Measurements from ENCODE around the gene PSMD5.

Gene PSMD5

DNA sequence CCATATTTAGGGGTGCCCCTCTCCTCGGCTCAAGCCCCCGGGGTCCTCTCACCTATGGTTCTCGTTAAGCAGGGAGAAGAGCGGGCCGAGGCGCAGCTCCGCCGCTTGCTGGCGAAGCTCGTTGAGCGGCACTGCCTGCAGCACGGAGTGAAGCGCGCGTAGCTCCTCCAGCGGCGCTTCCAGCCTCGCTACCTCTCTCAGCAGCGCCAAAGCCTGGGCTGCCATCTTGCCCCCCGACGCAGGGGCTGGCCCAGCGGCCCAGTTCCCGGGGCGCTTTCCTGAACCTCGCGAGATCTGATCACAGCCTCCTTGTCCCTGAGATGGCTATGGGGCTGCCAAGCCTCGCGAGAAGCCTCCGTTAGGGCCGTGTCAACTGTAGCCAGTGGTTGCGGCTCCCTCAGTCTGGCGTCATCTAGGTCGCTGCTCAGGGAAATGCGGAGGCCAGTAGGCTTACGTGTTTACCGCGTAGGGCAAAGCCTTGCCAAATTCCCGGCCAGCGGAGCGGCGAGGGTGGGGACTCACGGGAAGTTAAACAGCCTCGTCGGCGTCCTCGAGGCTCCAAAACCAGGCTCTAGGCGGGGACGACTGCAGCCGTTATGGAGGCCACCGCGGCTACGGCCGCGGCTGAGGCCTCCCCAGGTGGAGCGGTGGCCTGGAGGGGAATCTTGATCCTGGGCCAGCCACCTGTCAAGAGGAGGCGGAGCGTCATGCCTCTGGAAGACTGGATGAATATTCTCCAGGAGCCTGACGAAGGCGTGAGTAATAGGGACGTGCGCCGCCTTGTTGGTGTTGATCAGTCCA is at the start of gene PSMD5:
Gene PSMD5 (minus strand): TSS at position 238 of the 801 bp plus-strand sequence. CDS start 13 bp downstream, at position 225.
- Histone ChIP-seq H3K27ac (ENCODE audit: low read depth, low read length) (peak within 1 kb of the TSS; percentile 97), H3K36me3 (ENCODE audit: control insufficient read depth, insufficient read depth, low read length) (no peaks in the 10 kb centered on the region), H3K4me3 (ENCODE audit: low read length) (peak within 1 kb of the TSS; percentile 97), H3K9ac (ENCODE audit: low read length) (peak within 1 kb of the TSS; percentile 96), H3K4me1 (ENCODE audit: control insufficient read depth, insufficient read depth, low read length) (peaks cover 6% of the 10 kb centered on the region), H3K27me3 (ENCODE audit: control insufficient read depth, insufficient read depth, low read length) (no peaks in the 10 kb centered on the region)

DNA sequence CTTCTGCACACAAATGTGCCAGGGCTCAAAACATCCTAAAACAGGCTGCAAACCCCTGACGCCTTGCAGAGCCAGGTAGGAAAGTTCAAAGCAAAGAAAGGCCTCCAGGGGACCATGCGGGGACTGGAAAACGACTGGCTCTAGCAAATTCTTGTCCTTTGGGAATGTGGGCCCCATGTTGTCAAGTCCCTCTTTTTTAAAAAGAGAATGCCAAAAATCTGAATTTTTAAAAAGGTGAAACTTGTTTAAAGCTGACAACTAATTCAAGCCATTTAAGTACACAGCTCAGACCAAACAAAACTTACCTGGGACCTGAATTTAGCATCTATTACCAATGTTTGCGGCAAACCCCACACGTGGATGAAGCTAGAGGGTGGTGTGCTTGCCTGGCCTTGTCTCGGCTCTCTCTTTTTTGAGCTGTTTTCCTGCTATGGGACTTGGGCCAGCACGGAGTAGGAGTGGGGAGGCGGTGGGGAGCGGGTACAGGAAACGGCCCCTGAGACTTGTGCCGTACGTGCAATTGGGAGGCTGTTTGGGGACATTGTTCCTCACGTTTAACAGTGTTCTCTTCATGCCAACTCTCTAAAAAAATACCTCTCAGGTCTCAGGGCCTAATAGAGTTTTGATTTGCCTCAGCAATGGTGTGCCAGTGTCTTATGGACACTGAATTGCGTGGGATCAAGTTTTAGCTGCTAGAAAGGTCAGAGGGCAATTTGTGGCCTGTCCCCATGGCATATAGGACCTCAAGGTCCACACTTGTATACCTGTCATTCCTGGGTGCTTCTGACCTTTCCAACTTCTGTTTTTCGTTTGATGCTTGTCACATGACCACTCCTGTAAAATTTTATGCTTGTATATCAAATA is 49.4 kb upstream of the PSMD5 start:
- peaks cover 4% of the 10 kb centered on the region for H3K4me1 ChIP-seq (ENCODE audit: control insufficient read depth, insufficient read depth, low read length)
- H3K9ac ChIP-seq (ENCODE audit: low read length), result no peak overlapping the region
- H3K4me3 ChIP-seq (ENCODE audit: low read length), result no peak overlapping the region
- no peaks in the 10 kb centered on the region for H3K27me3 ChIP-seq (ENCODE audit: control insufficient read depth, insufficient read depth, low read length)
- H3K27ac ChIP-seq (ENCODE audit: low read depth, low read length), result no peak overlapping the region
- H3K36me3 ChIP-seq (ENCODE audit: control insufficient read depth, insufficient read depth, low read length), result no peaks in the 10 kb centered on the region

DNA sequence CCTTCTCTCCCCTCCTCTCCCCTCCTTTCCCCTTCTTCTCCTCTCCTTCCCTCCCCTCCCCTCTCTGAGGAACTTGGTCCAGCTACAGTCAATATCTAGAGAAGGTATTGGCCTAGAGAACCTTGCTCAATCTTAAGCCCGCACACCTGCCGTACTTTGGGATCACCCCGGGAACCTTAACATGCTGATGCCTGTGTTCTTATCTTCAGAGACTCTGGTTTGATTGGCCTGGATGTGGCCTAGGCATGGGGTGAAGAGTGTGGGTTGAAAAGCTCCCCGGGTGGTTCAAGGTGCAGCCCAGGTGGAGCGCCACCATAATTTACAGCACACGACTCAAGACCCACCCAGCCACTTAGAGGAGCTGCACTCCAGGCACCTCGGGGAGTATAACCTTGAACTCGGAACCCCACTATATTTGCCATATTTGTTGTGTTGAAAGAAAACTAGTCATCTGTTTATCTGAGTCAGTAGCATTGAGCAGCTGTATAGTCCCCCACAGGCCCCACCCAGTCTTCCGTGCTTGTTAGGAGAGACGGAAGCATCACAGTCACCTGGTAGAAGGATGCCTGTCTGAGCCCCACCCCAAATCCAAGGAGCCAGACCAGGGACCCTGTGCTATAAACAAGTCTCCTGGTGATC is 48.6 kb upstream of the PSMD5 start:
- H3K36me3 ChIP-seq (ENCODE audit: control insufficient read depth, insufficient read depth, low read length), result no peaks in the 10 kb centered on the region
- no peaks in the 10 kb centered on the region for H3K27me3 ChIP-seq (ENCODE audit: control insufficient read depth, insufficient read depth, low read length)
- no peak overlapping the region for H3K27ac ChIP-seq (ENCODE audit: low read depth, low read length)
- no peak overlapping the region for H3K4me3 ChIP-seq (ENCODE audit: low read length)
- peaks cover 4% of the 10 kb centered on the region for H3K4me1 ChIP-seq (ENCODE audit: control insufficient read depth, insufficient read depth, low read length)
- no peak overlapping the region for H3K9ac ChIP-seq (ENCODE audit: low read length)

DNA sequence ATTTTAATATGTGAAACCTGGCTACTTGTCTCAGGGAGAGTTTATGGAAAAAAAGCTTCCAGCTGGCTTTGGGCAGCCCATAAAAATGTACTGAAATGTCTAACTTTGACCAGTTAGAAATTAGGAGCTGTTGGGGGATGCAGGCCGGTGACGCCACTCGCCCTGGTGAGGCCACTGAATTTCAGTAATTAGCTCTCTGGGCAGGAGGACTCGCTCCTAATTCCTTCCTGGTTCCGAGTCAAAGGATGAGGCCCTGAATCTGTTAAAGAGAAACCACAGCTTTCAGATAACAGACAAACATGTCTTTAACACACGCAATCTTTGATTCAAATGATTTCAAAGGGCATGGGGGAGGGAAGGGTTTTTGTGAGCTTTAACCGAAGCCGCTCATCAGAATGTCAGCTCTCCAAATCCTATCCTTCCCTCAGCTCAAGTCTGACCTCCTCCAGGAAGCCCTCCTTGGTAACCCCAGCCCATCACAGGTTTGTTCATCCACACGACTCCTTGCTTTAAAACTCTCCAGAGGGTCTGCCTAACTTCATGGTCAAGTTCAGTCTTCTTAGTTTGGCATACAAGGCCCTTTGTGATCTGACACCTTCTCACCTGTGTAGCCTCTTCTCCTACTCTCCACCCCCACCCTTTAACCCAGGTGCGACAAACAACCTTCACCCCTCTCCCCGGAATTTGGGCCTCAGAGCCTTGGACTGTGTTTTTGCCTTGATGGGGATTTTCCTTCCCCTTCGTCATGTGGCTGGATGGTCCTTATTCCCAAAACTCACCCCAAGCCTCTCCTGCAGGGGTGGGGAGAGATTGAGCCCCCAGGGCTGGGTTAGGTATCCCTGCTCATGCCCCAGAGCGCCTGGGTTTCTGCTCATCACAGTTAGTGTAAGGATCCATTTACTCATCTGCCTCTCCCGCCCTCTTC is 47.9 kb upstream of the PSMD5 start:
- Histone ChIP-seq H3K9ac (ENCODE audit: low read length) (peak overlapping the region; percentile 32), H3K4me1 (ENCODE audit: control insufficient read depth, insufficient read depth, low read length) (peaks cover 4% of the 10 kb centered on the region), H3K27ac (ENCODE audit: low read depth, low read length) (peak overlapping the region; percentile 62), H3K27me3 (ENCODE audit: control insufficient read depth, insufficient read depth, low read length) (no peaks in the 10 kb centered on the region), H3K36me3 (ENCODE audit: control insufficient read depth, insufficient read depth, low read length) (no peaks in the 10 kb centered on the region), H3K4me3 (ENCODE audit: low read length) (no peak overlapping the region)

- peaks cover under 1% of the 10 kb centered on the region for H3K4me1 ChIP-seq (ENCODE audit: control insufficient read depth, insufficient read depth, low read length)
- no peaks in the 10 kb centered on the region for H3K36me3 ChIP-seq (ENCODE audit: control insufficient read depth, insufficient read depth, low read length)
- H3K4me3 ChIP-seq (ENCODE audit: low read length), result no peak overlapping the region
- H3K27me3 ChIP-seq (ENCODE audit: control insufficient read depth, insufficient read depth, low read length), result no peaks in the 10 kb centered on the region
- H3K27ac ChIP-seq (ENCODE audit: low read depth, low read length), result peak overlapping the region; percentile 35
- no peak overlapping the region for H3K9ac ChIP-seq (ENCODE audit: low read length)
Measured at GRCh38 chr9:120889606-120890271, 47.0 kb upstream of the PSMD5 start.

DNA sequence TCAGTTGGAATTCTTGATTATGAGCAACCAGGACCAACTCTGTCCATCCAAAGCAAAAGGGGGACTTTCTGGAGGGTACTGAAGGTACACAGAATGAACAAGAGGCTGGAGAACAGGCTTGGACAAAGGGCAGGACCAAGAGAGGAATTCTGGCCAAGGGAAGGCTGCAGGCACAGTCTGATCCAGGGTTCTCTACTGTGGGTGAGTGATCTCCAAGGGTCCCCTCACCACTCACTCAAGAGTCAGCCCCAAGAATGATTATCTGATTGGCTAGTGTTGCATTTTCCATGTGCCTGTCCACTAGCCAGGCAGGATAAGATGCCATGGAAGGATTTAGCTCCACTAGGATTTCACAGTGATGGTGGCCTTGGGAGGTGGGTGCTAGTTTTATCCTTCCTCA is 45.9 kb upstream of the PSMD5 start:
- no peak overlapping the region for H3K27ac ChIP-seq (ENCODE audit: low read depth, low read length)
- H3K27me3 ChIP-seq (ENCODE audit: control insufficient read depth, insufficient read depth, low read length), result no peaks in the 10 kb centered on the region
- no peaks in the 10 kb centered on the region for H3K4me1 ChIP-seq (ENCODE audit: control insufficient read depth, insufficient read depth, low read length)
- H3K4me3 ChIP-seq (ENCODE audit: low read length), result no peak overlapping the region
- no peak overlapping the region for H3K9ac ChIP-seq (ENCODE audit: low read length)
- no peaks in the 10 kb centered on the region for H3K36me3 ChIP-seq (ENCODE audit: control insufficient read depth, insufficient read depth, low read length)

GRCh38 chr9:120886490-120886967 is 43.8 kb upstream of the PSMD5 start:
- H3K27ac ChIP-seq (ENCODE audit: low read depth, low read length), result no peak overlapping the region
- no peaks in the 10 kb centered on the region for H3K4me1 ChIP-seq (ENCODE audit: control insufficient read depth, insufficient read depth, low read length)
- no peak overlapping the region for H3K9ac ChIP-seq (ENCODE audit: low read length)
- no peaks in the 10 kb centered on the region for H3K27me3 ChIP-seq (ENCODE audit: control insufficient read depth, insufficient read depth, low read length)
- H3K4me3 ChIP-seq (ENCODE audit: low read length), result no peak overlapping the region
- H3K36me3 ChIP-seq (ENCODE audit: control insufficient read depth, insufficient read depth, low read length), result no peaks in the 10 kb centered on the region

DNA sequence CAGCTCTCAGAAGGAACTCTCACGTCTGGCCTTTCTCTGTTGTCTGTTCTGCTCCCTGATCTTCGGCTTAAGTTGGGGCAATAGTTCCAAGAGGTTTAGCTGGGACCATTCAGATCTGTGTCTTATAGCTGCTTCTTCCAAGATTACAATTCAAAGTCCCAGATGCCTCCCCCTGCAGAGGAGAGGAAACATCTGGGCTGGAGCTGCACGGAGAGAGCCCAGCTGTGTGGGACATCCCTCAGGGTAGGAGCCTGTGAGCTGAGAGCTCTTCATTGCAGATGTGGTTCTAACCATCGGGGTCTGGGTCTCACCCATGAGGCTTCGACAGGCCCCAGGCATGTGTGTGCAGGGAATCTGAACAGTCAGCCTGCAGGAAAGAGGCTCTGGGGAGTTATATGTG is 43.2 kb upstream of the PSMD5 start:
- Histone ChIP-seq H3K4me1 (ENCODE audit: control insufficient read depth, insufficient read depth, low read length) (no peaks in the 10 kb centered on the region), H3K4me3 (ENCODE audit: low read length) (no peak overlapping the region), H3K27me3 (ENCODE audit: control insufficient read depth, insufficient read depth, low read length) (no peaks in the 10 kb centered on the region), H3K9ac (ENCODE audit: low read length) (no peak overlapping the region), H3K27ac (ENCODE audit: low read depth, low read length) (no peak overlapping the region), H3K36me3 (ENCODE audit: control insufficient read depth, insufficient read depth, low read length) (no peaks in the 10 kb centered on the region)

- Histone ChIP-seq H3K27ac (ENCODE audit: low read depth, low read length) (no peak overlapping the region), H3K36me3 (ENCODE audit: control insufficient read depth, insufficient read depth, low read length) (no peaks in the 10 kb centered on the region), H3K4me3 (ENCODE audit: low read length) (no peak overlapping the region), H3K9ac (ENCODE audit: low read length) (no peak overlapping the region), H3K27me3 (ENCODE audit: control insufficient read depth, insufficient read depth, low read length) (no peaks in the 10 kb centered on the region), H3K4me1 (ENCODE audit: control insufficient read depth, insufficient read depth, low read length) (no peaks in the 10 kb centered on the region)
Measured at GRCh38 chr9:120885457-120885856, 42.7 kb upstream of the PSMD5 start.

DNA sequence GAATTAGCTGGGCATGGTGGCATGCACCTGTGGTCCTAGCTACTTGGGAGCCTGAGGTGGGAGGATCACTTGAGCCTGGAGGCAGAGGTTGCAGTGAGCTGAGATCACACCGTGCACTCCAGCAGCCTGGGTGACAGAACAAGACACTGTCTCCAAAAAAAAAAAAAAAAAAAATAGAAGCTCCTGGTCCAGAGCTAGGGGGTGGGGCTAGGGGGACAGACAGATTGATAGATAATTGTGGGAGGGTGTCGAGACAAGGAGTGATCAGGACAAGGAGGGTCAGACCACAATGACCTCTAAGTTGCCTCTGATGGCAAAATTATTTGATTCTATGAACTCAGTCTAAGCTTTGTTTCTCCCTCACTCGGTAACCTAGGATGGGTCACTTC is 40.9 kb upstream of the PSMD5 start:
- Histone ChIP-seq H3K27ac (ENCODE audit: low read depth, low read length) (no peak overlapping the region), H3K9ac (ENCODE audit: low read length) (no peak overlapping the region), H3K4me3 (ENCODE audit: low read length) (no peak overlapping the region), H3K4me1 (ENCODE audit: control insufficient read depth, insufficient read depth, low read length) (no peaks in the 10 kb centered on the region), H3K36me3 (ENCODE audit: control insufficient read depth, insufficient read depth, low read length) (no peaks in the 10 kb centered on the region), H3K27me3 (ENCODE audit: control insufficient read depth, insufficient read depth, low read length) (no peaks in the 10 kb centered on the region)

DNA sequence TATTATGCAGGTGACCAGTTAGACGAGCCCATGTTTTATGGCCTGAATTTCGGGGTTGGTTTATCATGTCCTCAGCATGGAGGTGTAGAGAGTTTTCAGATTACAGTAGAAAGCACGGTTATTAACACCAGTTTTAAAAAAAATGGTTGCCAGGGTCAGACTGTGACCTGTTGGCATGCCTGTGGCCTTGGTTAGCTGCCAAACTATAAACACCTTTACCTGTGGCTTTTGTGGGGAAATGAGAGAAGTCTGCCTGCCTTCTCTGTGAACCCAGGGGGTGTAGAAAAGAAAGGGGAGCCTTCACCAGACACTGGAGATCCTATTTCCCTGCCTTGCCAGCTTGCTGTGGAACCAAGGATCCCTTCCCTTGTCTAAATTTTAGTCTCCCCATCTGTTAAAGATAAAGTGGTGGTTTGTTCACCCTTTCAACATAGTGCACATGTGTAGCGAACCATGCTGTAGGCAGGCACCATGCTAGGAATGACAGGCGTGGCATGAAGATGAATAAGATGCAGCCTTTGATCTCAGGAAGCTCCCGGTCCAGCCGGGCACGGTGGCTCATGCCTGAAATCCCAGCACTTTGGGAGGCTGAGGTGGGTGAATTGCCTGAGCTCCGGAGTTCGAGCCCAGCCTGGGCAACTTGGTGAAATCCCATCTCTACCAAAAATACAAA is 40.3 kb upstream of the PSMD5 start:
- no peaks in the 10 kb centered on the region for H3K36me3 ChIP-seq (ENCODE audit: control insufficient read depth, insufficient read depth, low read length)
- no peak overlapping the region for H3K4me3 ChIP-seq (ENCODE audit: low read length)
- H3K27ac ChIP-seq (ENCODE audit: low read depth, low read length), result no peak overlapping the region
- H3K27me3 ChIP-seq (ENCODE audit: control insufficient read depth, insufficient read depth, low read length), result no peaks in the 10 kb centered on the region
- H3K9ac ChIP-seq (ENCODE audit: low read length), result no peak overlapping the region
- H3K4me1 ChIP-seq (ENCODE audit: control insufficient read depth, insufficient read depth, low read length), result no peaks in the 10 kb centered on the region
